OCI-LY7 (cell line): ENCODE data around the gene TMEM259.

Source experiments
- CTCF ChIP-seq: fragments of 200-600 bp; sonication (generic); conservative IDR thresholded peaks from 2 replicates; pipeline ENCODE4 v1.5.1; 2014; ENCODE audit warnings: mild to moderate bottlenecking, antibody characterized with exemption, low read length, moderate library complexity, mixed read lengths
- EZH2phosphoT487 ChIP-seq: fragments of 200-600 bp; sonication (generic); IDR thresholded peaks from 2 replicates; pipeline ENCODE4 v1.6.1; 2018; ENCODE audit warnings: low read depth, borderline replicate concordance, mild to moderate bottlenecking, mixed run types, antibody characterized with exemption, low read length, moderate library complexity, mixed read lengths

- TF ChIP-seq CTCF = no peak
- no peak for TF ChIP-seq EZH2phosphoT487
Observed at GRCh38 chr19:1053176-1054101, 32.5 kb upstream of the TMEM259 start.
